K562 (cell line): ENCODE data around the gene ACTN4. TPM values are rescaled to one million over a fixed set of nuclear protein-coding genes. Genes with fewer than 3 reads are reported as not detected.

ENCODE experiments used
- ATAC-seq: fragments of 200-7000 bp; cut with Tn5 transposase; 3 replicates; pipeline ENCODE4 v1.9.1; 2020; ENCODE audit warnings: moderate library complexity
- BruUV-seq: library from RNA; stranded (reverse); fragments of 400-500 nt; replicated peaks from 2 replicates; lab custom pipeline; 2021; lab: Mats Ljungman, UMichigan
- CTCF ChIA-PET: fragments of 300-600 bp; formaldehyde crosslinking; extraction: SDS; loops from one replicate; lab custom pipeline; 2021; ENCODE audit warnings: low intra/inter-chr PET ratio; lab: Yijun Ruan, JAX
- POLR2A ChIA-PET: fragments of 300-600, 350-650 bp; sonication (Branson Sonifier 250); formaldehyde crosslinking; extraction: SDS; loops from one replicate; lab custom pipeline; 2021; ENCODE audit warnings: antibody characterized with exemption, inconsistent platforms; lab: Yijun Ruan, JAX
- DNase-seq, 4 experiments: peaks; one replicate each; pipeline versions ENCODE4 v3.0.0 to v3.0.0-alpha.2; 2011 to 2018; ENCODE audit warnings: low spot score in 3 of 4, mixed read lengths in 3 of 4; ENCODE audit errors: extremely low read depth in 1 of 4
- FAIRE-seq: peaks from 2 replicates; lab custom pipeline; 2011; peaks lifted over from hg19 to GRCh38; lab: Jason Lieb, UNC
- H2AFZ ChIP-seq: 2 replicates; pipeline ENCODE4 v1.6.0; 2011; ENCODE audit warnings: low read depth, low read length, control low read depth, inconsistent platforms
- H3K27ac ChIP-seq: fragments of 200-600 bp; 3 replicates; pipeline ENCODE4 v1.8.0; 2011; ENCODE audit warnings: low read depth, mild to moderate bottlenecking, control low read depth, inconsistent platforms, low read length, moderate library complexity, mixed read lengths; ENCODE audit errors: extremely low read depth
- H3K27me3 ChIP-seq, 2 experiments: fragments of 300-600 bp in 1 of 2; 2 replicates in 1 of 2; 3 replicates in 1 of 2; pipeline versions ENCODE4 v1.6.0 to v1.8.0; 2011; ENCODE audit warnings: inconsistent platforms in 2 of 2, low read length in 2 of 2, mild to moderate bottlenecking in 1 of 2, mixed read lengths in 1 of 2, moderate library complexity in 1 of 2; ENCODE audit not compliant: control insufficient read depth in 2 of 2, insufficient read depth in 2 of 2
- H3K36me3 ChIP-seq: fragments of 300-600 bp; 3 replicates; pipeline ENCODE4 v1.8.0; 2011; ENCODE audit warnings: mild to moderate bottlenecking, low read length, inconsistent platforms; ENCODE audit not compliant: control insufficient read depth, insufficient read depth
- H3K4me1 ChIP-seq, 2 experiments: fragments of 200-600 bp in 1 of 2; replicated peaks in 1 of 2; 2 replicates in 1 of 2; 3 replicates in 1 of 2; pipeline versions ENCODE4 v1.5.1 to v1.8.0; 2011; ENCODE audit warnings: inconsistent platforms in 2 of 2, low read length in 2 of 2, mild to moderate bottlenecking in 1 of 2, mixed read lengths in 1 of 2, moderate library complexity in 1 of 2; ENCODE audit not compliant: control insufficient read depth in 2 of 2, insufficient read depth in 2 of 2
- H3K4me2 ChIP-seq: 2 replicates; pipeline ENCODE4 v1.6.1; 2011; ENCODE audit warnings: low read length, control low read depth, inconsistent platforms, mixed read lengths; ENCODE audit not compliant: insufficient read depth
- H3K4me3 ChIP-seq: fragments of 200-600 bp; sonication (generic), shearing (Covaris generic); 2 replicates; pipeline ENCODE4 v1.5.1; 2016; ENCODE audit warnings: control low read depth, inconsistent platforms
- H3K79me2 ChIP-seq: fragments of 200-600 bp; 3 replicates; pipeline ENCODE4 v1.8.0; 2011; ENCODE audit warnings: low read length, inconsistent platforms; ENCODE audit not compliant: control insufficient read depth, insufficient read depth
- H3K9ac ChIP-seq, 2 experiments: 2 replicates each; pipeline versions ENCODE4 v1.6.0 to v1.6.1; 2011; ENCODE audit warnings: low read depth in 2 of 2, low read length in 2 of 2, control low read depth in 1 of 2, inconsistent platforms in 1 of 2, mild to moderate bottlenecking in 1 of 2, mixed read lengths in 1 of 2; ENCODE audit not compliant: insufficient read depth in 1 of 2
- H3K9me1 ChIP-seq: one replicate; pipeline ENCODE4 v1.6.0; 2011; ENCODE audit warnings: inconsistent platforms, mild to moderate bottlenecking, low read length, moderate library complexity; ENCODE audit not compliant: control insufficient read depth, insufficient read depth
- H3K9me3 ChIP-seq: replicated peaks from 2 replicates; pipeline ENCODE4 v1.5.1; 2011; ENCODE audit warnings: low read depth, low read length, inconsistent platforms; ENCODE audit not compliant: control insufficient read depth, insufficient read depth
- H4K20me1 ChIP-seq: replicated peaks from 2 replicates; pipeline ENCODE4 v1.6.1; 2011; ENCODE audit warnings: low read length, inconsistent platforms, mixed read lengths; ENCODE audit not compliant: control insufficient read depth, insufficient read depth
- BCOR ChIP-seq: fragments of 450-650 bp; IDR thresholded peaks from 2 replicates; pipeline ENCODE4 v1.6.1; 2016
- DPF2 ChIP-seq: fragments of 450-650 bp; IDR thresholded peaks from 2 replicates; pipeline ENCODE4 v1.6.1; 2016
- KDM1A ChIP-seq, 2 experiments: fragments of 450-650 bp; IDR thresholded peaks; 2 replicates each; pipeline ENCODE4 v1.6.1; 2016; ENCODE audit warnings: mild to moderate bottlenecking in 2 of 2
- NRF1 ChIP-seq, 2 experiments: fragments of 450-650 bp; IDR thresholded peaks in 1 of 2; conservative IDR thresholded peaks in 1 of 2; 2 replicates each; pipeline ENCODE4 v1.6.1; 2014; ENCODE audit warnings: mild to moderate bottlenecking in 2 of 2
- POLR2G ChIP-seq: fragments of 200-400 bp; formaldehyde crosslinking; IDR thresholded peaks from 2 replicates; pipeline ENCODE4 v1.6.1; 2017; ENCODE audit warnings: low read depth, mild to moderate bottlenecking, antibody characterized with exemption, low read length, moderate library complexity
- RBM25 ChIP-seq: fragments of 200-400 bp; formaldehyde crosslinking; IDR thresholded peaks from 2 replicates; pipeline ENCODE4 v1.6.1; 2018; ENCODE audit warnings: low read length, low read depth, moderate library complexity; ENCODE audit not compliant: severe bottlenecking
- RFX7 ChIP-seq: fragments of 250-450 bp; sonication (Bioruptor Pico); IDR thresholded peaks from 2 replicates; pipeline ENCODE4 v1.5.1; 2021; ENCODE audit warnings: mild to moderate bottlenecking
- U2AF1 ChIP-seq: fragments of 200-400 bp; formaldehyde crosslinking; optimal IDR thresholded peaks from 2 replicates; pipeline ENCODE3; 2017; ENCODE audit warnings: mild to moderate bottlenecking, low read depth, low read length, moderate library complexity
- YY1 ChIP-seq, 3 experiments: IDR thresholded peaks; 2 replicates each; pipeline ENCODE4 v1.6.1; 2011; ENCODE audit warnings: low read length in 2 of 3, mild to moderate bottlenecking in 2 of 3, moderate library complexity in 2 of 3, borderline replicate concordance in 1 of 3, control low read depth in 1 of 3, low read depth in 1 of 3; ENCODE audit not compliant: insufficient read depth in 3 of 3, insufficient replicate concordance in 2 of 3, control insufficient read depth in 1 of 3, insufficient read length in 1 of 3; ENCODE audit errors: extremely low read depth in 1 of 3
- ZNF589 ChIP-seq: fragments of 200-800 bp; sonication (Bioruptor generic); IDR thresholded peaks from 2 replicates; pipeline ENCODE4 v1.6.1; 2016; ENCODE audit warnings: low read depth, missing genetic modification characterization, missing compliant biosample characterization
- ZSCAN29 ChIP-seq: fragments of 450-650 bp; IDR thresholded peaks from 2 replicates; pipeline ENCODE4 v1.6.1; 2017
- WGBS: fragments of 100-300 bp; shearing (Covaris generic); methylation state at CpG from one replicate; pipeline ENCODE4 v1.1.6; 2016; ENCODE audit warnings: low coverage, mixed read lengths; ENCODE audit not compliant: insufficient coverage; ENCODE audit errors: missing lambda C conversion rate; 5-methylcytosine and 5-hydroxymethylcytosine counted together
- in situ Hi-C: fragments of 300-500 bp; cut with MboI; formaldehyde crosslinking; loops from 4 replicates; pipeline ENCODE4 v1.15.0; 2018; ENCODE audit warnings: inconsistent platforms, mixed read lengths
- intact Hi-C: fragments of 100-400 bp; cut with micrococcal nuclease; formaldehyde crosslinking; loops from 2 replicates; pipeline ENCODE4 v1.14.2; 2022
- polyA plus RNA-seq, 8 experiments: library from polyadenylated mRNA; depleted of rRNA in 4 of 8; stranded (reverse) in 5 of 8; unstranded in 3 of 8; fragments of >200 nt; fragmentation: Nextera tagmentation in 2 of 8; fragmentation: Illumina TruSeq in 1 of 8; extraction: Ambion mirVana in 2 of 8; extraction: Trizol in 1 of 8; gene quantifications; 2 replicates each; pipeline versions ENCODE4 v1.2.1 to v1.2.3, GENCODE V29; 2011 to 2014; ENCODE audit warnings: inconsistent platforms in 1 of 8, missing spikeins in 1 of 8
- total RNA-seq, 7 experiments: library from RNA; depleted of rRNA in 6 of 7; stranded (reverse); fragments of >200 nt in 6 of 7; fragmentation: Illumina TruSeq in 2 of 7; extraction: Trizol in 2 of 7; gene quantifications; 2 replicates each; pipeline versions ENCODE4 v1.2.1 to v1.2.3, GENCODE V29; 2011 to 2021; ENCODE audit warnings: low replicate concordance in 1 of 7
- TF ChIP-seq, protein P1 (sequence below): fragments of 200-800 bp; sonication (Bioruptor generic); IDR thresholded peaks from 2 replicates; pipeline ENCODE4 v1.6.1; 2017; ENCODE audit warnings: missing genetic modification characterization, missing compliant biosample characterization
- TF ChIP-seq, protein P2 (sequence below), 3 experiments: fragments of 200-800 bp in 1 of 3; sonication (Bioruptor generic) in 1 of 3; sonication (generic) in 1 of 3; formaldehyde crosslinking in 1 of 3; IDR thresholded peaks; 2 replicates each; pipeline versions ENCODE4 v1.6.1 to v1.8.0; 2016 to 2022; ENCODE audit warnings: mild to moderate bottlenecking in 2 of 3, missing compliant biosample characterization in 2 of 3, missing genetic modification characterization in 2 of 3, missing genetic modification reagents in 1 of 3

The ACTN4 gene
- total and polyA plus RNA-seq, 9 of the 15 experiments (the other 6 are each of a cell fraction or from before 2014, with no cell fraction given) = 3.1 to 385 (median 125) TPM

DNA sequence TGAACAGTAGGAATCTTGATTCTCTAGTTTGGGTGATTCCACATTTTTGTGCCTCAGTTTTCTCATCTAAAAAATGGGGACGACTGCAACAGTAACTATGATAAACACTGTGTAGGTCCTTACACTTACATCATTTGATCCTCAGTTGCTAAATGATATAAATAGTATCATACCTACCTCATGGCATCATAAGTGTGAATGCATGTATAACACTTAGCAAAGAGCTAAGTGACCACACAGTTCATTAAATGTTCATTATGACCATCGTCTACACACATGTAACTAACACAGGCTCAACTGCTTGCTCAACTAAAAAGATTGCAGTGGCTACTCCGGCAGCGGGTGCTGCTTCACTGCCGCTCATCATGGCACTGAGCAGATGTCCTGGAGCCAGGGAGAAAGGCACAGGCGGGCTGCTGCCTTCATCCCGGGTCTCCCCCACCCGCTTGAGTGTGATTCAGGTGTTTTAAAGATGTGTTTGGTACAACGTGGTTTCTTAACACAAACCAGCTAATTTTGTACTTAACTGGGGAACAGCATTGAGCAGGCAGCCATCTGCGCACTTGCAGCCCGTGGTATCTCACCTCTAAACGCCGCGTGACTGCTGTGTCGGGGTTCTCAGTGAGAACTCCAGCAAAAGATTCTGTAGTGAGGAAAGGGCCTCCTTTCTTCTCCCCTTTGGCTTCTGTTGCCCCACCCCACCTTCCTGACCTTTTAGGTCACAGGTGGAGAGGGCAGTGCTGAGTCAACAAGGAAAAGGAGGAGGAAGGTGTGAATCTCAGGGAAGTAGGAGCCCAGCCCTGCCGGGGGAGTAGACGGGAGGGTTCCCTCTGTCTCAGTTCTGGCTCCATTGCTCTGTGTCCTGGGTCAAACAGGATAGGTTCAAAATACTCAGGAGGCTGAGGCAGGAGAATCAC lies 11.7 kb upstream of the ACTN4 start:
- peaks cover 14 to 37% of the 10 kb centered on the region in 2 experiments; a peak in 4 of 5 replicates for H3K4me1 ChIP-seq

More for the DNA sequence above, 11.7 kb upstream of the ACTN4 start:
- Histone ChIP-seq H3K79me2 (no peaks in the 10 kb centered on the region), H3K36me3 (peaks cover 63% of the 10 kb centered on the region), H3K9me3 (no peaks in the 10 kb centered on the region), H3K4me3 (no peak overlapping the region), H4K20me1 (no peaks in the 10 kb centered on the region), H3K27ac (0 out of 3 replicates have a peak overlapping the region, but pooled peaks have one; percentile 14), H3K27me3 (no peaks in the 10 kb centered on the region), H2AFZ (no peak overlapping the region), H3K9me1 (no peaks in the 10 kb centered on the region), H3K9ac (peak overlapping the region in 1 of 2 experiments; percentile 54; a peak in 1 of 4 replicates), H3K4me2 (no peak overlapping the region)
- POLR2A ChIA-PET = interaction anchor here (0.7 to 2.1 kb wide), 2 partner anchors 17 to 185 kb away, joined by 4 to 13 read pairs; partner anchors contain the start of gene EIF3K
- 79% methylated on average over 17 of the region's 17 CpGs for WGBS
- in situ Hi-C loops = no loop called here
- FAIRE-seq (no peak), ATAC-seq (no peak), DNase-seq (no peak)
- BruUV-seq = no TSS peak
- intact Hi-C loops = loop anchor here (2.0 to 10.0 kb wide), 4 partner anchors 42 to 295 kb away; partner anchors contain the start of genes MRPS12 and SARS2
- peak; percentile 72 for TF ChIP-seq BCOR
- TF ChIP-seq, protein P1, sequence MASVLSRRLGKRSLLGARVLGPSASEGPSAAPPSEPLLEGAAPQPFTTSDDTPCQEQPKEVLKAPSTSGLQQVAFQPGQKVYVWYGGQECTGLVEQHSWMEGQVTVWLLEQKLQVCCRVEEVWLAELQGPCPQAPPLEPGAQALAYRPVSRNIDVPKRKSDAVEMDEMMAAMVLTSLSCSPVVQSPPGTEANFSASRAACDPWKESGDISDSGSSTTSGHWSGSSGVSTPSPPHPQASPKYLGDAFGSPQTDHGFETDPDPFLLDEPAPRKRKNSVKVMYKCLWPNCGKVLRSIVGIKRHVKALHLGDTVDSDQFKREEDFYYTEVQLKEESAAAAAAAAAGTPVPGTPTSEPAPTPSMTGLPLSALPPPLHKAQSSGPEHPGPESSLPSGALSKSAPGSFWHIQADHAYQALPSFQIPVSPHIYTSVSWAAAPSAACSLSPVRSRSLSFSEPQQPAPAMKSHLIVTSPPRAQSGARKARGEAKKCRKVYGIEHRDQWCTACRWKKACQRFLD = no peak
- no peak for TF ChIP-seq NRF1 (conservative IDR thresholded peaks at IDR 0.05 in 1 of 2, IDR thresholded peaks at IDR 0.05 in 1 of 2)
- TF ChIP-seq ZSCAN29 = no peak
- TF ChIP-seq RBM25 = peak; percentile 68
- TF ChIP-seq POLR2G = peak; percentile 38; the same call in 1 of the 2 replicates
- no peak for TF ChIP-seq U2AF1
- no peak for TF ChIP-seq DPF2
- TF ChIP-seq RFX7 (CRISPR knock-in tag) = no peak
- TF ChIP-seq YY1 (IDR thresholded peaks at IDR 0.05; ENCODE audit: borderline replicate concordance in 1 of 3, control insufficient read depth in 1 of 3, extremely low read depth in 1 of 3, insufficient read depth in 3 of 3, insufficient read length in 1 of 3, insufficient replicate concordance in 2 of 3, low read depth in 1 of 3, low read length in 2 of 3) = no peak
- peak; percentile 28 to 37; a peak in 1 of 4 replicates for TF ChIP-seq KDM1A (IDR thresholded peaks at IDR 0.05)
- TF ChIP-seq ZNF589 (CRISPR knock-in tag) = no peak
- TF ChIP-seq, protein P2, sequence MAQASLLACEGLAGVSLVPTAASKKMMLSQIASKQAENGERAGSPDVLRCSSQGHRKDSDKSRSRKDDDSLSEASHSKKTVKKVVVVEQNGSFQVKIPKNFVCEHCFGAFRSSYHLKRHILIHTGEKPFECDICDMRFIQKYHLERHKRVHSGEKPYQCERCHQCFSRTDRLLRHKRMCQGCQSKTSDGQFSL (CRISPR knock-in tag; IDR thresholded peaks at IDR 0.05) = no peak
- TF ChIP-seq, protein P2 (tag; IDR thresholded peaks at IDR 0.05) = no peak
- CTCF ChIA-PET = interaction anchor here (0.7 to 1.9 kb wide), 9 partner anchors 91 to 734 kb away, joined by 3 to 12 read pairs (median 3); partner anchors contain the start of genes FAM98C, MRPS12 and SARS2
